OCI-LY3 (cell line): ENCODE results near the gene PRXL2A.

Experiments
- EZH2phosphoT487 ChIP-seq: fragments of 200-600 bp; shearing (Covaris generic); IDR thresholded peaks from 2 replicates; pipeline ENCODE4 v1.6.1; 2018; ENCODE audit warnings: antibody characterized with exemption, mixed run types, low read depth
- TF ChIP-seq, protein P1 (sequence below): fragments of 200-600, 300-600 bp; sonication (generic); IDR thresholded peaks from 2 replicates; pipeline ENCODE4 v1.5.1; 2014; ENCODE audit warnings: antibody characterized with exemption, low read length, low read depth

DNA sequence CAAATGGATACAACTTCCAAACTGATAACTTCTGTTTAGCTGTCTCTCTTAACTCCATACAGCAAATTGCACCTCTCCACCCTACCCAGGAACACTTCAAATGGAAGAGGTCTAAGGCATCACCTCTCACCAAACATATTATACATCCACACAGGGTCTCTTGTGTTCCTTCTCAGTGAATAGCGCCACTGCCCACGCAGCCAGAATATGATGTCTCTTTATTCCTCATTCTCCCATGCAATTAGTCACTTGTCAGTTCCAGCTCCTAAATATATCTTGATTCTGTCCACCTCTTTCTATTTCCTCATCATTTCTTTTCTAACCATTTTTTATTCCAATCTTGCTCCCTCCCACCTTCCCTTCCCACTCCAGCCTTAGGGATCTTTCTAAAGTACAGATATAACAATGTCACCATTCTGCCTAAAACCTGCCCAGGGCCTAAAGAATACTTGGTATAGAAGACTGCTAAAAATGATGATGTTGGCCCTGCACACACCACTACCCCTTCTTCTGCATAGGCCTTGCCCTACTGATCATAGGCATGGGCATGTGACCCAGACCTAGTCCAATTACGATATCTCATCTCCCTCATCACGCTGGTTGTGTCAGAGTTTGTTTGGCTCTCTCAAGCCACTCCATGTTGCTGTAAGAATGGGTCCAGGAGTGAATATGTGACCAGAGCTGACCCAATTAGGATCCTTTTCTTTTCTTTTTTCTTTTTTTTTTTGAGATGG, 40.0 kb downstream of the PRXL2A start:
- TF ChIP-seq, protein P1, sequence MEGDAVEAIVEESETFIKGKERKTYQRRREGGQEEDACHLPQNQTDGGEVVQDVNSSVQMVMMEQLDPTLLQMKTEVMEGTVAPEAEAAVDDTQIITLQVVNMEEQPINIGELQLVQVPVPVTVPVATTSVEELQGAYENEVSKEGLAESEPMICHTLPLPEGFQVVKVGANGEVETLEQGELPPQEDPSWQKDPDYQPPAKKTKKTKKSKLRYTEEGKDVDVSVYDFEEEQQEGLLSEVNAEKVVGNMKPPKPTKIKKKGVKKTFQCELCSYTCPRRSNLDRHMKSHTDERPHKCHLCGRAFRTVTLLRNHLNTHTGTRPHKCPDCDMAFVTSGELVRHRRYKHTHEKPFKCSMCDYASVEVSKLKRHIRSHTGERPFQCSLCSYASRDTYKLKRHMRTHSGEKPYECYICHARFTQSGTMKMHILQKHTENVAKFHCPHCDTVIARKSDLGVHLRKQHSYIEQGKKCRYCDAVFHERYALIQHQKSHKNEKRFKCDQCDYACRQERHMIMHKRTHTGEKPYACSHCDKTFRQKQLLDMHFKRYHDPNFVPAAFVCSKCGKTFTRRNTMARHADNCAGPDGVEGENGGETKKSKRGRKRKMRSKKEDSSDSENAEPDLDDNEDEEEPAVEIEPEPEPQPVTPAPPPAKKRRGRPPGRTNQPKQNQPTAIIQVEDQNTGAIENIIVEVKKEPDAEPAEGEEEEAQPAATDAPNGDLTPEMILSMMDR: no peak
- TF ChIP-seq EZH2phosphoT487: no peak
